Prostate gland (tissue), 2 donors: ENCODE data around the gene MEIOSIN. TPM values are rescaled to one million over a fixed set of nuclear protein-coding genes. Genes with fewer than 3 reads are reported as not detected.

Source experiments
- DNase-seq: peaks from one replicate; pipeline ENCODE4 v3.0.0-alpha.2; 2019; ENCODE audit warnings: low spot score
- H3K27ac ChIP-seq, 2 donors: fragments of 200-600 bp; sonication (generic); 2 replicates each; pipeline ENCODE4 v1.5.1; 2017 to 2019
- H3K27me3 ChIP-seq: fragments of 200-600 bp; sonication (generic); replicated peaks from 2 replicates; pipeline ENCODE4 v1.5.1; 2019; ENCODE audit not compliant: insufficient read depth
- H3K36me3 ChIP-seq, 2 donors: fragments of 200-600 bp; sonication (generic); 1 replicate in 1 of 2; 2 replicates in 1 of 2; pipeline versions ENCODE4 v1.5.1 to v1.8.1; 2017 to 2019
- H3K4me1 ChIP-seq: fragments of 200-600 bp; sonication (generic); replicated peaks from 2 replicates; pipeline ENCODE4 v1.5.1; 2019
- H3K4me3 ChIP-seq, 2 donors: fragments of 200-600 bp; sonication (generic); 2 replicates each; pipeline ENCODE4 v1.5.1; 2017 to 2019
- H3K9me3 ChIP-seq: fragments of 200-600 bp; sonication (generic); 2 replicates; pipeline ENCODE4 v1.5.1; 2017
- CTCF ChIP-seq, 4 experiments: fragments of 200-600 bp in 2 of 4; fragments of 450-650 bp in 2 of 4; sonication (generic) in 2 of 4; IDR thresholded peaks; 1 replicate in 3 of 4; 2 replicates in 1 of 4; pipeline ENCODE4 v1.5.1; 2016 to 2019; ENCODE audit warnings: antibody characterized with exemption in 4 of 4, mild to moderate bottlenecking in 2 of 4, moderate library complexity in 2 of 4
- POLR2A ChIP-seq: fragments of 450-650 bp; IDR thresholded peaks from one replicate; pipeline ENCODE4 v1.6.1; 2016; ENCODE audit warnings: antibody characterized with exemption, mild to moderate bottlenecking
- POLR2AphosphoS5 ChIP-seq: sonication (generic); formaldehyde crosslinking; IDR thresholded peaks from one replicate; pipeline ENCODE4 v1.6.1; 2017; ENCODE audit warnings: antibody characterized with exemption
- WGBS: methylation state at CpG from one replicate; pipeline ENCODE4 v1.1.5; 2018; 5-methylcytosine and 5-hydroxymethylcytosine counted together
- intact Hi-C: fragments of 100-400 bp; cut with DNase I; formaldehyde crosslinking; loops from one replicate; pipeline ENCODE4 v1.14.2; 2022
- total RNA-seq, 2 donors: library from RNA; depleted of rRNA; stranded (reverse); fragments of >200 nt; gene quantifications; one replicate each; pipeline ENCODE4 v1.1.0, GENCODE V29; 2016

Gene MEIOSIN
- total RNA-seq, 2 donors from 2014 or later: 1.8 TPM; not detected in 1

- no peak for TF ChIP-seq CTCF (IDR thresholded peaks at IDR 0.05)
- no peak for TF ChIP-seq POLR2AphosphoS5
- TF ChIP-seq POLR2A: no peak
- Histone ChIP-seq H3K4me3 (peak overlapping the region; percentile 79 to 83), H3K36me3 (no peaks in the 10 kb centered on the region), H3K9me3 (no peaks in the 10 kb centered on the region), H3K27me3 (no peaks in the 10 kb centered on the region), H3K4me1 (peaks cover 22% of the 10 kb centered on the region), H3K27ac (peak overlapping the region; percentile 97 to 99)
- peak; percentile 59 for DNase-seq
- intact Hi-C loops: loop anchor here (5.0 kb wide), 2 partner anchors 53 to 78 kb away; partner anchors contain the start of genes QPCTL and SNRPD2
- under 1% methylated on average over 27 of the region's 28 CpGs for WGBS
These were observed 36.6 kb downstream of the MEIOSIN start for GRCh38 chr19:45769821-45770191.

DNA sequence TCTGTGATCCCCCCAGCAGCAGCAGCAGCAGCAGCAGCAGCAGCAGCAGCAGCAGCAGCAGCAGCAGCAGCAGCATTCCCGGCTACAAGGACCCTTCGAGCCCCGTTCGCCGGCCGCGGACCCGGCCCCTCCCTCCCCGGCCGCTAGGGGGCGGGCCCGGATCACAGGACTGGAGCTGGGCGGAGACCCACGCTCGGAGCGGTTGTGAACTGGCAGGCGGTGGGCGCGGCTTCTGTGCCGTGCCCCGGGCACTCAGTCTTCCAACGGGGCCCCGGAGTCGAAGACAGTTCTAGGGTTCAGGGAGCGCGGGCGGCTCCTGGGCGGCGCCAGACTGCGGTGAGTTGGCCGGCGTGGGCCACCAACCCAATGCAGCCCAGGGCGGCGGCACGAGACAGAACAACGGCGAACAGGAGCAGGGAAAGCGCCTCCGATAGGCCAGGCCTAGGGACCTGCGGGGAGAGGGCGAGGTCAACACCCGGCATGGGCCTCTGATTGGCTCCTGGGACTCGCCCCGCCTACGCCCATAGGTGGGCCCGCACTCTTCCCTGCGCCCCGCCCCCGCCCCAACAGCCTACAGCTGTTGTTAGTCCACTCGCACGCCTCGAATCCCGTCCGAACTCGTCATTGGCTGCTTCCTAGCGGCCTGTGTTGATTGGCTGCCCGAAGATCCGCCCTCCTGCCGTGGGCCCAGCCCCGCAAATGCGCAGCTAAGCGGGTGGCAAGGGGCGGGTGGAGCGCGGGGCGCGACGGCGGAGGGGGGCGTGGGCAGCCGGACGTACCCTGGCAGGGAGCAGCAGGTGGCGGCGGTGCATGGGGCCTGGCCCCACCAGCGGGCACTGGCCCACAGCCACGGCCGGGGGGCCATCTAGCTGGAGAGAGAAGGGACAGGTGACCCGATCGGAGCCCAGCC lies 37.2 kb downstream of the MEIOSIN start:
- H3K27me3 ChIP-seq: no peaks in the 10 kb centered on the region
- intact Hi-C loops: no loop called here
- no peaks in the 10 kb centered on the region for H3K36me3 ChIP-seq
- H3K4me1 ChIP-seq: peaks cover 17% of the 10 kb centered on the region
- 1% methylated on average over 36 of the region's 79 CpGs for WGBS
- H3K27ac ChIP-seq: peak overlapping the region; percentile 97 to 99
- TF ChIP-seq CTCF (IDR thresholded peaks at IDR 0.05) (peak; percentile 95 to 98 (median 96)), POLR2AphosphoS5 (peak; percentile 90), POLR2A (peak; percentile 68)
- DNase-seq: peak; percentile 98
- peak overlapping the region; percentile 79 to 83 for H3K4me3 ChIP-seq
- H3K9me3 ChIP-seq: no peaks in the 10 kb centered on the region

- Histone ChIP-seq H3K4me3 (peak overlapping the region; percentile 79 to 83), H3K36me3 (no peaks in the 10 kb centered on the region), H3K9me3 (no peaks in the 10 kb centered on the region), H3K27me3 (no peaks in the 10 kb centered on the region), H3K4me1 (peaks cover 7% of the 10 kb centered on the region), H3K27ac (peak overlapping the region; percentile 97 to 99)
- 73% methylated on average over 41 of the region's 46 CpGs for WGBS
- DNase-seq: no peak
- TF ChIP-seq POLR2A (no peak), CTCF (IDR thresholded peaks at IDR 0.05) (no peak), POLR2AphosphoS5 (no peak)
- intact Hi-C loops: no loop called here
These were observed 38.2 kb downstream of the MEIOSIN start for GRCh38 chr19:45771311-45771933.

DNA sequence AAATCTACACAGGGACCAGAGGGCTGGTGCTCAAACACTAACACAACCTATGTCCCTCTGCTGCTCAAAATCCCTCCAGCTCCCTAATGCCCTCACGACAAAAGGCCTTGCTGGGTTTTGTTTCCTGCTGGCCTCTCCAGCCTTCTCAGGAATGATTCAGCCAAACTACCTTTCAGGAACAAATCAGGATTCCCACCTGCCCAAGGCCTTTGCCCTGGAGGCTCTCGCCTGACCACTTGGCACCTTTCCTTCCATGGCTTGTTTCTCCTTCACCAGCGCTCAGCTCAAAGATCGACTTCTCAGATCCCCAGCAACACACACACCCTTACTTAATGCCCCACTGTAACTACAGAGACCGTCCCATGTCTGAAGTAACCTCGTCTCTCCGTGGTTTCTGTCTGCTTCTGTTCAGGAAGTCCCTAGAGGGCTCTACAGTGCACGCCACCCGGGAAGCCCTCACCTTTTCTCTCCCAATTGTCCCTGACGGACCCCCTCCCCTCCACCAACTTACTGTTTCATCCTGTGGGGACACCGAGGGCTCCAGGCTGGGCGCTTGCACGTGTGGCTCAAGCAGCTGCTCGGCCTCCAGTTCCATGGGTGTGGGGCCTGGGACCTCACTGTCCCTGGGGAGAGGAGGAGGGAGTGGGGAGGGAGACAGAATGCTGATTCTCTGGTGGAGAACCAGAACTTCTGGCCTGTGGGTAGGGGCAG lies 39.0 kb downstream of the MEIOSIN start:
- WGBS: 79% methylated on average over 14 of the region's 14 CpGs
- H3K4me1 ChIP-seq: peaks cover 4% of the 10 kb centered on the region
- peak overlapping the region in 1 of 2 donors; percentile 97 for H3K27ac ChIP-seq
- H3K27me3 ChIP-seq: no peaks in the 10 kb centered on the region
- no peak for DNase-seq
- no peaks in the 10 kb centered on the region for H3K9me3 ChIP-seq
- peaks cover 0 to 4% of the 10 kb centered on the region in 2 donors for H3K36me3 ChIP-seq
- no peak overlapping the region for H3K4me3 ChIP-seq
- intact Hi-C loops: no loop called here
- no peak for TF ChIP-seq CTCF (IDR thresholded peaks at IDR 0.05)
- no peak for TF ChIP-seq POLR2AphosphoS5
